Measurements from ENCODE around the gene ZSCAN31.
A peak's percentile ranks its signal among the peaks of the same experiment; 100 is the strongest.
"Not testable (repeated sequence)": the region's sequence is repeated elsewhere in the genome, so short reads cannot be mapped to it uniquely, and the experiment has no call there.

ZSCAN31 gene

DNA sequence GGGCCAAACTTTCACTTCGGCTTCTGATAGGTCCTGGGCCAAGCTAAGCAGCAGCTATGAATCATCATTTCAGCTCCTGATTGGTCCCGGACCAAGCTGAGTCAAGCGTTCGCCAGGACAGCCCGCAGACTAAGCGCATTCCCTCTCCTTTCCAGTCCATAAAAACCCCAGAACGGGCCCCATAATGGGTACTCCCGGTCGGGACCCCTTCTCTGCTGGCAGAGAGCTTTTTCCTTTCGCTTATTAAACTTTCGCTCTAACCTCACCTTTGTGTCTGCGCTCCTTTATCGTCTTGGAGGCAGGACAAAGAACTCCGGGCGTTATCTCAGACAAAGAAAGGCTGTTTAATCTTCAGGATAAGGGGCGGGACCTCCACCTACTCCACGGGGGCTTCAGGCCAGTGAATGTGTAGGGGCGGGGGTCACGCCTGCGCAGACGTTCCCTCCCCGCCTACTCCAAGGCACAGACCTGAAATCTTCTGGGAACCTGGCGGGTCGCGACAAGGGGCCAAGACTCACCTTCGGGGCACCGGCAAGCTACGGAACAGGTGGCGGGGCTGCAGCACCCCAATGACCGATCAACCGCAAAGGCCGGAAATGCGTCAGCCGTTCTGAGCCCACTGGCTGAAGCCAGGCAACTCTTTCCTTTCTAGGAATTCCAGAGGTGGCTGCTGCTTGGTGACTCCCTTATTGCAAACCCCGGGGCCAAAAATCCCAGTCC lies at the start of gene ZSCAN31:
TSS of gene ZSCAN31 (minus strand) at position 585 of the 720 bp plus-strand sequence. CDS start 6,465 bp downstream, outside the sequence.
- DNase-seq = no peak

DNA sequence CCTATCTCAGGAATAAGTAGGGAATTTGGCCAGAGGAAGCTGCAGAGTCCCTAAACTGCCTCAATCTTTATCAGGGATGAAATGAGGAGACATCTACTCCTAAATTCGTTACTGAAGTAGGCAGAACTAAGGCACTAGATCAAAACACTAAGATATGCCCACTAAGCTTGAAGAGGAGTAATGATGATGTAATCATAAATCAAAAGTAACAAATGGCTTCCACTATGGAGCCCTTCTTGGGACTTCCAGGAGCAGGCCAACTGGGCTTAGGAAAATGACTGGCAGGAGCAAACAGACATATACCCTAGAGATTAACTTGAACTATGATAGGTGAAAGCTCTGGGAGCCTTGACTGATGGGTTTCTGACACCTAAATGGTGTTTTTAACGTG lies 48.2 kb upstream of the ZSCAN31 start:
- no peak for DNase-seq

DNA sequence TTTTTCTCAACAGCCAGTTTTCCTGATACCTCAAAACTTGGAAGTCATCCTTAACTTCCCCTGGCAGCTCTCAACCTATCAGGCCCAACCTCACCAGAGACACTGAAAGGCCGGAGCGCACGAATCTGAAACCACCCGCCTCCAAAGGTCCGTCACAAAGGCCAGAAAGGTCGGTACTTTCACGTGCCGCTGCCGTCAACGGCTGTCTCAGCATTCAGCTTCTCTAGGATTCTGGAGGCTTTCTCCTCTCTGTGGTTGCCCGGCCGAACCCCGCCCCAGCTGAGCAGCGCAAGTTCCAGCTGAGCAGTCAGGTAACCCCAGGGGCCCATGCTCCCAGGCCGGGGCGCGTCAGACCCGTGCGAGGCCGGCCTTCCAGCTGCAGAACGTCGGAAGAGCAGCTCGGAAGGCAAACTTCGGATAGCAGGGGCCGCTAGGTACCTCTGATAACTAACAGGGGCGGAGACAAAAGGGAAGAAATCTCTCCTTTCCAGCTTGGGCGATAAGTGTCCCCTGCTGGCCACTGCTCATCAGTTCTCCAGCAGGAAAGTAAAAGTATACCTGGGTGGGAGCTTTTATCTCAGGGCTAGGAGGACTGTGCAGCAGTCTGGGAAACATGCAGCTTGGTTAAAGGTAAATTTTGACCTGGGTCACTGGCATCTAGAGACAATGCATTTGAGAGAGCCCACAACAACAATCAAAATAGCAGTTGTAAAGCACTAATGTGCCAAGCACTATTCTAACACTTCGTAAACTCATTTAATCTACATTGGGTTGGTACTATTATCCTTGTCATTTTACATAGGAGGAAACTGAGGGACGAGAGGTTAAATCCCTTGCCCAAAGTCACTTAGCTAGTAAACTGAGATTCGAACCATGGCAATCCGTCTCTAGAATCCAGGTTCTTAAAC lies 47.5 kb upstream of the ZSCAN31 start:
- peak; percentile 41 for DNase-seq

DNA sequence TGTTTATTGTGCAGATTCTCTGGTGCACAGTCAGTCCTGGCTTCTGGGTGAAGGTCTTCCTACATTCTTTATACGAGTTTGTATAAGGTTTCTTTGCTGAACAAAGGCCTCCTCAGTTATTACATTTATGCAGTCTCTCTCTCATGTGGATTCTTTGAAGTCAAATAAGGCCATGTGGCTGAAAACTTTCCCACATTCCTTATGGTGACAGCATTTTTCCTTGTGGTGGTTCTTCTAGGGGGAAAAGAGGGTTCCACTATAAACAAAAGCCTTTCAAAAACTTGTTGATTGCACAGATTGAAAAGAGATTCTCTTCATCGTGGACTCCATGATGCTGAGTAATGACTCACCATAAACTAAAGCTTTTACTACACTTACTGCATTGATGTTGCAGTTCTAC lies 44.4 kb upstream of the ZSCAN31 start:
- no peak for DNase-seq

DNA sequence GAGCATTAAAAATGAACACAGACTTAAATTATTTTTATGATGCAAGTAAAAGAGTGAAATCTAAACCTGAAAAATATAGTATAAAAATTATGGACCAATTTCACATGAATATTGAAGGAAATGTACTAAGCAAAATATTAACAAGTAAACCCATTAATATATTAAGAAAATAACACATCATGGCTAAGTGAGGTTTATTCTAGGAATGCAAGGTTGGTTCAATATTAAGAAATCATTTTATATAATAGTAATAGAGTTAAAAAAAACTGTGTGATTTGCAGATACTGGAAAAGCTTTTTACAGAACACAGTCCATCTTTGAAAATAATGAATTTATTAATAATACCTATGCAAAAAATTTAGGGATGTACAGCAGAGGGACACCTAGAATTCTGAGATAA lies 42.7 kb upstream of the ZSCAN31 start:
- no peak for DNase-seq

DNA sequence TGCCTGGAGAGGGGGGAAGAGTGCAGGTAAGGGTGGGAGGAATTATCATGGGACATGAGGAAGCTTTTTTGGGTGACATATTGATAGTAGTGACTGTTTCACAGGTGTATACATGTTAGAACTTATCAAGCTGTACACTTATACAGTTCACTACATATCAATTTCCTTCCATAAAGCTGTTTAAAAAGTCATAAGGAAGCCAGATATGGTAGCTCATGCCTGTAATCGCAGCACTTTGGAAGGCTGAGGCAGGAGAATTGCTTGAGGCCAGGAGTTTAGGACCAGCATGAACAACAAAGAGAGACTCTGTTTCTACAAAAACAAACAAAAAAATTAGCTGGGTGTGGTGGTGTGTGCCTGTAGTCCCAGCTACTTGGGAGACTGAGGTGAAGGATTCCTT lies 41.9 kb upstream of the ZSCAN31 start:
- DNase-seq = no peak

DNA sequence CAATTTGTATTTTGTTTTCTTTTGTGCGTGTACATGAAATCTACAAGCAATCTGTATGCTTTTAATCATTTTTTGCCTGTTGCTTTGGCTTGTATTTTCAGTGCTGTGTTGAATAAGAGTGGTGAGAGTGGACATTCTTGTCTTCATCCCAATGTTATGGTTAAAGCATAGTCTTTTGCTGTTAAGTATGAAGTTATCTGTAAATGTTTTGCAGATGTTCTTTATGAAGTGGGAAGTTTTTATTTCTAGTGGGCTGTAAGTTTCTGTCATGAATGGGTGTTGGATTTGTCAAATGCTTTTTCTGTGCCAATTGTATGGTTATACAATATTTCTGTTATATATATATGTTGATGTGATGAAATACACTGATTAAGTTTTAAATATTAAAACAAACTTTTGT lies 38.0 kb upstream of the ZSCAN31 start:
- no peak for DNase-seq

DNA sequence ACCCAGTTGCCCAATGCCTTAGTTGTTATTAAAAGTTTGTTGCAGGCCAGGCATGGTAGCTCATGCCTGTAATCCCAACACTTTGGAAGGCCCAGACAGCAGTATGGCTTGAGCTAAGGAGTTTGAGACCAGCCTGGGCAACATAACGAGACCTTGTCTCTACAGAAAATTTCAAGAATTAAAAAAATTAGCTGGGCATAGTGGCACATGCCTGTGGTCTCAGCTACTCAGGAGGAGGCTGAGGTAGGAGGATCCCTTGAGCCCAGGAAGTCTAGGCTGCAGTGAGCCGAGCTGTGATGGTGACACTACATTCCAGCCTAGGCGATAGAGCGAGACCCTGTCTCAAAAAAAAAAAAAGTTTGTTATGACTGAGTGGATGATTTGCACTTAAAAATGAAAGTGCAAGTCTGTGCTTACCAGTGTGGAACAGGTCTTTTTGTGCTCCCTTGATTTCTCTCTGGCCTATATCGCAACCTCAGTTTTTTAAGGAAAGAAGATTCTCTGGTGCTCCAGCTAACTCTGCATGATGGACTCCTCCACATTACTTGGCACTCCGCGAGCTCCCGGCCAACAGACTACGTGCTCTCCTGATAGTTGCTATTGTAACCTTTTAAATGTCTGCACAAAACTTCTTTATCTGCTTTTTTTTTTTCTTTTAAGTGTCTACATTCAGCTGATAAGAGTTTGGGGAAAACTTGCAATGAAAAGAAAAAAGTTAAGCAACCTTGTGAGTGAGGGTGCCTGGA lies 35.9 kb upstream of the ZSCAN31 start:
- DNase-seq = no peak

DNA sequence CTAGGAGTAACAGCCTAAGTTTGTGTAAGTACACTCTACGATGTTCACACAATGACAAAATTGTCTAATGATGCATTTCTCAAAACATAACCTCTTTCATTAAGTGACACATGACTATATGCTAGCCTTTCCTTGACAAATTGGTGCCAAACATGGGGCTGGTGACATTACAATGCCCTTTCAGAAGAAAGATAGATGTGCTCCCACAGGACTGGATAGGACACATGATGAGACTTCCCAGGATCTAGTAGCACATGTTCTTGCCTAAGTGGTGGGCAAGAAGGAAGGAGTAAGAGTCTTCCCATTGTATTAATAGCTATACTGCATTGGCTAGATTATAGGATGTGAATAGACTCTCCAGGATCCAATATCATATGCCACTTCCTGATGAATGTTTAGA lies 35.3 kb upstream of the ZSCAN31 start:
- no peak for DNase-seq

DNA sequence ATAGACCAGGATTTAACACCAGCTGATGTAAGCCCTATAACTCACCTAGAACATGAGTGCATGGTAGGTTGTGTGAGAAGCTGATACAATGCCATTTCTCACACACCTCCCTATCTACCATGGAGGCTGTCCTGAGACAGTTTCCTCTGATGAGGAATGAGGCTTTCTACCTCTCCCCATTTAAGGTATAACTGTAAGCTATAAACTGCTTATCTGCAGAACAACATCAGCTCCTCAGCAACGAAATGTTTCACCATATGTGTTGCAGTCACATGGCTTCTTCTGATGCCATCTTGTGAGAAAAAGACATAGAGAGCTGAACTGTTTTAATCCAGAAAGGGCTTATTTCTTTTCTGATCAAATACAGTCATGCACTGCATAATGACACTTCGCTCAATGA lies 34.5 kb upstream of the ZSCAN31 start:
- DNase-seq = no peak

DNA sequence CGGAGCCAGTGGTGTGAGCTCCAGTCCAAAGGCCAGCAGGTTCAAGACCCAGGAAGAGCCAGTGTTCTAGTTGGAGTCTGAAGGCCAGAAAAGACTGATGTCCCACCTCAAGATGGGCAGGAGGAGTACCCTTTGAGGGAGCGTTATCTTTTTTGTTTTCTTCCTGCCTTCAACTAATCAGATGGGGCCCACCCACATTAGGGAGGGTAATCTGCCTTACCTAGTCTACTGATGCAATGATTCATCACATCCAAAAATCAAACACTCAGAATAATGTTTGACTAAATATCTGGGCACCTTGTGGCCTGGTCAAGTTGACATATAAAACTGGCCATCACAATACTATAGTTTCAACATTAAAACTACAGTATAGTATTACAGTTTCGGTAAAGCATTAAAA lies 33.5 kb upstream of the ZSCAN31 start:
- DNase-seq = no peak

DNA sequence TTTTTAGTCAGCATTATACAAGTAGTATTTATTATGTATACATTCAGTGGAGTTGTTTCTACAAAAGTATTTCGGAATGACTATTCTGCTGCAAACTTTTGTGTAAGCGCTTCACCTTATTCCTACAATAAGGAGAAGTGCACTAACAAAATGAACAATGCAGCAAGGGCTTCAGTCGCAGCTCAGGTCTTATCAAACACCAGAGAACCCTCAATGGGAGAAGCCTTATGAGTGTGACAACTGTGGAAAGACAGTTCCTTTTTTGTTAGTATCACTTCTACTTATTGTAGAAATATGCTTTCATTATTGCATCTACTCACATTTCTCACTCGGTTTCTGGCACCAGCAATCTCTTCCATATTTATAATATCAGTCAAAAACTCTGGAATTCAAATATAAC lies 32.6 kb upstream of the ZSCAN31 start:
- DNase-seq = no peak

DNA sequence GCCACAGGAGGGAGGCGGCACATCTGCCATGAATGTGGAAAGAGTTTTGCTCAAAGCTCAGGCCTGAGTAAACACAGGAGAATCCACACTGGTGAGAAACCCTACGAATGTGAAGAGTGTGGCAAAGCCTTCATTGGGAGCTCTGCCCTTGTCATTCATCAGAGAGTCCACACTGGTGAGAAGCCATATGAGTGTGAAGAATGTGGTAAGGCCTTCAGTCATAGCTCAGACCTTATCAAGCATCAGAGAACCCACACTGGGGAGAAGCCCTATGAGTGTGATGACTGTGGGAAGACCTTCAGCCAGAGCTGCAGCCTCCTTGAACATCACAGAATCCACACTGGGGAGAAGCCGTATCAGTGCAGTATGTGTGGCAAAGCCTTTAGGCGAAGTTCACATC lies 29.6 kb upstream of the ZSCAN31 start:
- not testable (repeated sequence) for DNase-seq

DNA sequence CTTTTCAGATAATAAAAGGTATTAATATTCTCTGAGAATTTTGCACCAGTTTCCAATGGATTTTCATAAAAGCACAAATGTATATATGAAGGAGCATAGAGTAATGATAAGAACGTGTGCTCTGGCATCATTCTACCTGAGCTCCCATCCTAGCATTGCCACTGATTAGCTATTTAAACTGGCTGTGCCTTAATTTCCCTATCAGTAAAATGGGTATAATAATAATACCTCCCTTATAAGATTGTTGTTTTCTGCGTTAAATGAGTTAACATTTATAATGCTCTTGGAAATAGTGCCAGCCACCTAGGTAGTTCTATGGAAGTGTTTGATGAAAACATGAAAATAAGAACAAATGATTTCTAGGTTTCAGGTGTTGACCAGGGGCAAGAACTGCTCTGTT lies 25.0 kb upstream of the ZSCAN31 start:
- DNase-seq = no peak

DNA sequence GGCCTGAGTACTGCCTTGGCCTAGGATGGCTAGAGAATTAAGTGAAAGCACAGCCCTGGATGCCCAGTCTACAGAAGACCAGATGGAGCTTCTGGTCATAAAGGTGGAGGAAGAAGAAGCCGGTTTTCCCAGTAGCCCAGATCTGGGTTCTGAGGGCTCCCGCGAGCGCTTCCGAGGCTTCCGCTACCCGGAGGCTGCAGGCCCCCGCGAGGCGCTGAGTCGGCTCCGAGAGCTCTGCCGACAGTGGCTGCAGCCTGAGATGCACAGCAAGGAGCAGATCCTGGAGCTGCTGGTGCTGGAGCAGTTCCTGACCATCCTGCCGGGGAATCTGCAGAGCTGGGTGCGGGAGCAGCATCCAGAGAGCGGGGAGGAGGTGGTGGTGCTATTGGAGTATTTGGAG lies 23.6 kb upstream of the ZSCAN31 start:
- not testable (repeated sequence) for DNase-seq

DNA sequence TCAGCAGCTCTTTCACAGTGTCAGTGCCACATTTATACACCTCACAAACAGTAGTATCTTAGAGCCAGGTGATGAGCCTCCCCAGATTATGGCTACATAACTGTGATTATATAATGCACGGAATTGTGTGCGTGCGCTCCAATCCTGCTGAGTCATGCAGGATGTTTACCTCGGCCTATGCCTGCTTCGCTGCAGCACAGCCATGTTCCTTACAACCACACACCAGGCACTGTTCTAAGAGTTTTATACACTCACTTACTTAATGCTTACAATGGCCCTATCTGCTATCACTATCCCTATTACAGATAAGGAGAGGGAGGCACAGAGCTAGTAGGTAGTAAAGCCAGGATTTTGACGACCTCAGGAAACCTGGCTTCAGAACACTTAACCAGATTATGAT lies 21.1 kb upstream of the ZSCAN31 start:
- DNase-seq = no peak

DNA sequence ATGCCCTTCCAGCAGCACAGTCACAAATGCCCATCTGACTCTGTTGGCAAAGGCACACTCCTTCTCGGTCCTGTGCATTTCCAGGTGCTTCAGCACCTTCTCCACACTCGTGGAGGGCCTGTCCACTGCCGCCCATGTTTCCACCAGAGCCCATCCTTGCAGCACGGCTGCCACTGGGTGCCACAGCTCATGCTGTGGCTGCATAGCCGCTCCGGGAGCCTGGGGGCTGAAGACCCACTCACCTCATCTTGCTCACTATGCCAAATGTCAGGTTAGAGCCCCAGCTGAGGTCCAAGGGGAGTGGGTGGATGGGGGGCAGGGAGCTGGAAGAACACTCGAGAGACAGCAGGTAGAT lies 20.7 kb upstream of the ZSCAN31 start:
- no peak for DNase-seq

DNA sequence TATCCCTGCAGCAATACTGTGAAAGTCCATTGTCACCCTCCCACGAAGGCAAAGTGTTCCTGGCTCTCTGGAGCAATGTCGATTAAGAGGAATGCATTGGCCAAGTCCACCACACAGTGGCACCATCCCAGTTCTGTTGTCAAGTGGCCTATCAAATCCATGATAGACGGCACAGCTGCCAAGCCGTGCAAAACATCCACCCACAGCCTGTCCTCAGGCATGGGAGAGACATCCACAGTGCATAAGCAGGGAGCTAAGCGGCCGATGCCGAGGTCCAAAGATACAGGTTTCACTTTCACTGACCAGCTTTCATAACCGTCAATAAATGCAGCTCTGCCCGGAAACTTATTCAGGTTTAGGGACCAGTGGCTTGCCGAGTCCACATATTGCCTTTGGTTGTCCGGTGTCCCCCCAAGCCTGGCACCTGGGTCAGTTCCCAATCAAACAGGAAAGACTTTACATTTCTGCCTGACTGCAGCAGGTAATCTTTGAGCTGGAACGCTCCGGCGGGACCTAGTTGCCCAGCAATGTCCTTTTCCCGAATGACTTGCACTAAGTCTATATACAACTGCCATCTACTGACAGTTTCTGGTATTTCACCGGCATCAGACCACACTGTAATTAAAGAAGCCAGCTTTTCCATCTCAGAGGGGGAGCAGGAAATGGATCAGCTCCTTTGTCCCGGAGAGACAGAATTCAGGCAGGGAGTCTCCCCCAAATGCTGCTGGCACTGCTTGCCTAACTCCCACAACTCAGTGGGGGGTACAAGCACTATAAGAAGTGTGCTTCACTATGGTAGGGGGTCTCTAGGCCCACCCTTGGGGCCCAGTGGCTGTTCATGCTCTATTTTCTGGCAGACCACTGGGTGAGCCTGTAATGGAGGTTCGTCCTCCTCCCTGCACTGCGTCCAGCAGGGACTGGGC lies 20.1 kb upstream of the ZSCAN31 start:
- peak; percentile 76 for DNase-seq

DNA sequence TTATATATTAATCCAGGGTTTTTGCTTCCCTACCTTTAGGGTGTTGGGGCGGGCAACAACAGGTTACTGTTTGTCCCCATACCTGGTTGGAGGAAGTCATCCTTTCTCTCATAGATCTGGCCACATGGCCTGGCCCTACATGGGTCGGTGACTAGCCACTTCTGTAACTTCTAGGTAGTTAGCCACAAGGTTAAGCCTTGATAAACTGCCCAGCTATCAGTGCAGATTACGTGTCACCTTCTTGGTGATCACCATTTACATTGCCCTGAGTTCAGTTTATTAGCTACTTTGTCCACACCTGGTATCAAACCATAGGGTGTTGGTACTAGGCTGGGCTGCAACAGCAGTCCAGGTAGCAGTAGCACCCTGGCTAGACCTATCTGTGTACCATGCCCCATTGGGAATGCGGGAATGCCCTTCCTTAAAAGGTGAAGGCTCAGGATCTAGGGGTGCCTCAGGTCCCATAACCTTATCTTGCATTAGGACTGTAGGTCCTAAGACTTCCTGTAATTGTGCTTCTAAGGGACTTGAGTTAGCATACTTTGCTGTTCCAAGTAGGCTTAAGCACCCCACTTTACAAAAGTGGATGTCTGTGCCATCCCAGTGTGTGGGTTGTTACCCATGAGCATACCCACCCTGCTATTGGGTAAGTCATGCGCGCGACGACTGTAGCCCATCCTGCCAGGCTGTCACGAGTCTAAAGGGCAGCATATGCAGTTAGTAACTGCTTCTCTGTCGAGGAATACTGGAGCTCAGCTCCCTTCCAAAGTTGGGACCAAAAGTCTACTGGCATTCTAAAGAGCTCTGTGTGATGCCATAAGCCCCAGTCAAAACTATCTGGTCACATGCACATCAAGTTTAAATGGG lies 19.0 kb upstream of the ZSCAN31 start:
- DNase-seq = no peak

DNA sequence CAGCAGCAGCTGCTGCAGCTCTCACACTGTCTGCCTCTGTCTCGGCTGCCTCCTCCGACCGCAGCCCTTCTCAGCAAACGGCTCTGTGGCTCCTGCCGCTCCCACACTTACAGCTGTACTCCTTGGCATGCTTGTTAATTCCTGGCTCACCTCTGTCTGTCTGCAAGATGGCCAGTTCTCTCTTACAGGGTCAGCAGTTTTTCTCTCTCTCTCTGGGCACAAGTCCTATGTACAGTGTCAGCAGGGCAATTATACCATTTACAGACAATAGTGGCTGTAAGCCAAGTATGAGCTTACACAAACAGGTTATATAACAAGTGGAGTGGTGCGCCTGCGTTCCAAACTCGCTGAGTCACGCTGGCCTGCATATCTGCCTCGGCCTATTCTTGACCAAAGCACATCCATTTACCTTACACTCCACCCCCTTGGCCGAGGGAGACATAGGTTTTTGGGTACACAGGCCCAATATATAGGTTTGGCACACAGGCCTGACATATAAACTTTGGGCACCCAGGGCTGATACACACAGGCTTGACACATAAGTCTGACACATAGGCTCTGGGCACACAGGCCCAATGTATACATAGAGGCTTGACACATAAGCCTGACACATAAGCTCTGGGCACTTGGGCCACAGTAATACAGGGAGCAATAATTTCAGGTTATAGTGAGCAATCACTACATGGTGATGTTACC lies 18.2 kb upstream of the ZSCAN31 start:
- peak; percentile 63 for DNase-seq

DNA sequence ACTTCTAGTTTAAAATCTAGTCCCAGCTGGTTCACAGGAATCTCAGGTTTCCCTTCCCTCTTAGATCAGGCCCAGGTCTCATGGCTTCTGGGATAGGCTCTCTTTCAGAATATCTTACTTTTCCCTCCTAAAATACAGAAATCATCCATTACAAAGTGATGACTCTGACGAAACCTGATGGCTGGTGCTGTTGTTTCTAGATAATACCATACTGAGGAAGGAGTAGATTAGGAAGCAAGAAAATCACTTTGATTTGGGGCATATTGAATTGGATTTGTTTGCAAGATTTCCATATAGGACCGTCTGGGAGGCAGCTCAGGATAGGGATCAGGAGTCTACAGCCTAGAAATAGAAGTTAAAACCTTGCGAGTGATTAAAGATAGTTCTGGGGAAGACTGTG lies 17.4 kb upstream of the ZSCAN31 start:
- DNase-seq = no peak

Measured in NCI-H1436 (cell line).